ENCODE measurements around the gene TDRD3.

TDRD3 gene

GRCh38 chr13:60463787-60464186 lies 66.8 kb downstream of the TDRD3 start:
- DNase-seq = no peak

- no peak for DNase-seq
Measured at GRCh38 chr13:60467098-60467497, 70.1 kb downstream of the TDRD3 start.

GRCh38 chr13:60479273-60479672 lies 82.3 kb downstream of the TDRD3 start:
- DNase-seq = no peak

GRCh38 chr13:60482012-60482411 lies 85.0 kb downstream of the TDRD3 start:
- DNase-seq = no peak

- DNase-seq = no peak
Measured at GRCh38 chr13:60484865-60485264, 87.8 kb downstream of the TDRD3 start.

- DNase-seq = no peak
Measured at GRCh38 chr13:60491531-60491930, 94.5 kb downstream of the TDRD3 start.

- no peak for DNase-seq
Measured at GRCh38 chr13:60492187-60492586, 95.2 kb downstream of the TDRD3 start.

- DNase-seq = no peak
Measured at GRCh38 chr13:60494296-60494695, 97.3 kb downstream of the TDRD3 start.

GRCh38 chr13:60501236-60501635 lies 104.2 kb downstream of the TDRD3 start:
- DNase-seq = no peak

- no peak for DNase-seq
Measured at GRCh38 chr13:60509601-60510386, 112.8 kb downstream of the TDRD3 start.

GRCh38 chr13:60511637-60512036 lies 114.6 kb downstream of the TDRD3 start:
- DNase-seq = no peak

- DNase-seq = no peak
Measured at GRCh38 chr13:60514891-60515290, 117.9 kb downstream of the TDRD3 start.

GRCh38 chr13:60519496-60519895 lies 122.5 kb downstream of the TDRD3 start:
- no peak for DNase-seq

GRCh38 chr13:60520902-60521569 lies 124.0 kb downstream of the TDRD3 start:
- DNase-seq = no peak

GRCh38 chr13:60538566-60538965 lies 141.5 kb downstream of the TDRD3 start:
- DNase-seq = no peak

- no peak for DNase-seq
Measured at GRCh38 chr13:60540276-60540675, 143.3 kb downstream of the TDRD3 start.

GRCh38 chr13:60562096-60562780 lies 165.2 kb downstream of the TDRD3 start:
- DNase-seq = no peak

- no peak for DNase-seq
Measured at GRCh38 chr13:60571571-60571970, 174.6 kb downstream of the TDRD3 start.

- DNase-seq = no peak
Measured at GRCh38 chr13:60572003-60572798, 175.2 kb downstream of the TDRD3 start.

GRCh38 chr13:60572855-60573254 lies 175.8 kb downstream of the TDRD3 start:
- DNase-seq = no peak

GRCh38 chr13:60574735-60575134 lies 177.7 kb downstream of the TDRD3 start:
- DNase-seq = no peak

- DNase-seq = no peak
Measured at GRCh38 chr13:60575142-60575541, 178.1 kb downstream of the TDRD3 start.

- DNase-seq = no peak
Measured at GRCh38 chr13:60577761-60578160, 180.7 kb downstream of the TDRD3 start.
